ENCODE results near the gene MACF1. TPM values are rescaled to one million over a fixed set of nuclear protein-coding genes. Genes with fewer than 3 reads are reported as not detected.
"Not testable (repeated sequence)": the region's sequence is repeated elsewhere in the genome, so short reads cannot be mapped to it uniquely, and the experiment has no call there.

MACF1 gene
- total RNA-seq, 2 experiments from 2014 or later = 248 to 252 TPM

DNA sequence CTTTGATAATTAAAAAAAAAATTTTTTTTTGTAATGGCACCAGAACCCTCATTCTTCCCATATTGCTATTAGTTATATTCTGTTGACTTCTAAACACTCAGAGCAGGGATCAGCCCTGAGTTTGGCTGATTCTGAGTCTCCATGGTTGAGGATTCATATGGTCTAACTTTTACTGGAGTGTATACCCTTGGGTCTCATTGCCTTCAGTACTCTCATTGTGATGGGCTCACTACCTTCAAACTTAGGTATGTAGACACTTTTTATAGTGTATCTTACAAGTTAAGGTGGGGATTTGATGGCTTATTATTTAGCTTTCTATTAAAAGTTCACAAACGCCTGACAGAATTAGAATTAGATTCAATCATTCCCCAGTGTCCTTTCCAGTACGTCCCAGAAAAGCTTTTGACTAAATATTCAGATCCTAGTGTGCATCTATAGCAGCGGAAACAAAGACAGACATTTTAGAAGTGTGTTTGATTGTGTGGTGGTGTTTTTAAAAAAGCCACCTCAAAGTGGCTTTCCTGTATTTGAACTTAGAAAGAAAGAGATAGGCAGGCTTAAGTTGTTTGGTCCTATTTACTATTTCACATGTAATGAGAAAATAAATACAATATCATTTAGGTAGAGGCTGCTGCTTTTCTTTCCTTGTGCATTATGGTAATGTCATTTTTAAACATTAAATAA is 1.4 kb downstream of the MACF1 start:
- H3K9me3 ChIP-seq (ENCODE audit: control insufficient read depth in 1 of 2, insufficient read depth in 1 of 2, low read length in 2 of 2) = no peaks in the 10 kb centered on the region
- CTCF ChIA-PET = interaction anchor here (0.7 to 10.4 kb wide), 13 partner anchors 9 to 76 kb away, joined by 3 to 92 read pairs (median 5); no protein-coding TSS in a partner anchor
- H3K27ac ChIP-seq (ENCODE audit: low read depth in 1 of 2, low read length in 2 of 2) = peak overlapping the region; percentile 52 to 70
- Mint-ChIP-seq H3K27ac (peak overlapping the region; percentile 90), H3K9me3 (peaks cover 3% of the 10 kb centered on the region), H3K36me3 (ENCODE audit: low read depth) (peaks cover 4% of the 10 kb centered on the region), H3K4me1 (ENCODE audit: low read depth) (peaks cover 63% of the 10 kb centered on the region), H3K4me3 (peak overlapping the region; percentile 93), H3K27me3 (no peaks in the 10 kb centered on the region)
- ATAC-seq (ENCODE audit: poor library complexity) (peak; percentile 39), DNase-seq (peak in 3 of 14 experiments; percentile 47 to 65 (median 51))
- POLR2A ChIA-PET = interaction anchor here (0.6 to 4.3 kb wide), 9 partner anchors 9 to 52 kb away, joined by 3 to 86 read pairs (median 10); no protein-coding TSS in a partner anchor
- H3K27me3 ChIP-seq (ENCODE audit: control insufficient read depth in 1 of 2, insufficient read depth in 2 of 2, low read length in 2 of 2) = no peaks in the 10 kb centered on the region
- H3K36me3 ChIP-seq (ENCODE audit: insufficient read depth, low read length) = no peaks in the 10 kb centered on the region
- peak overlapping the region; percentile 56 for H3K4me3 ChIP-seq (ENCODE audit: low read length)
- intact Hi-C loops (cut with DNase I, micrococcal nuclease) = loop anchor here in 1 of 2 experiments (1.0 kb wide), 3 partner anchors 8 to 14 kb away; no protein-coding TSS in a partner anchor
- TF ChIP-seq, protein P1, sequence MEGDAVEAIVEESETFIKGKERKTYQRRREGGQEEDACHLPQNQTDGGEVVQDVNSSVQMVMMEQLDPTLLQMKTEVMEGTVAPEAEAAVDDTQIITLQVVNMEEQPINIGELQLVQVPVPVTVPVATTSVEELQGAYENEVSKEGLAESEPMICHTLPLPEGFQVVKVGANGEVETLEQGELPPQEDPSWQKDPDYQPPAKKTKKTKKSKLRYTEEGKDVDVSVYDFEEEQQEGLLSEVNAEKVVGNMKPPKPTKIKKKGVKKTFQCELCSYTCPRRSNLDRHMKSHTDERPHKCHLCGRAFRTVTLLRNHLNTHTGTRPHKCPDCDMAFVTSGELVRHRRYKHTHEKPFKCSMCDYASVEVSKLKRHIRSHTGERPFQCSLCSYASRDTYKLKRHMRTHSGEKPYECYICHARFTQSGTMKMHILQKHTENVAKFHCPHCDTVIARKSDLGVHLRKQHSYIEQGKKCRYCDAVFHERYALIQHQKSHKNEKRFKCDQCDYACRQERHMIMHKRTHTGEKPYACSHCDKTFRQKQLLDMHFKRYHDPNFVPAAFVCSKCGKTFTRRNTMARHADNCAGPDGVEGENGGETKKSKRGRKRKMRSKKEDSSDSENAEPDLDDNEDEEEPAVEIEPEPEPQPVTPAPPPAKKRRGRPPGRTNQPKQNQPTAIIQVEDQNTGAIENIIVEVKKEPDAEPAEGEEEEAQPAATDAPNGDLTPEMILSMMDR (IDR thresholded peaks at IDR 0.05) = no peak
- peaks cover 26% of the 10 kb centered on the region for H3K4me1 ChIP-seq (ENCODE audit: insufficient read depth, low read length)

DNA sequence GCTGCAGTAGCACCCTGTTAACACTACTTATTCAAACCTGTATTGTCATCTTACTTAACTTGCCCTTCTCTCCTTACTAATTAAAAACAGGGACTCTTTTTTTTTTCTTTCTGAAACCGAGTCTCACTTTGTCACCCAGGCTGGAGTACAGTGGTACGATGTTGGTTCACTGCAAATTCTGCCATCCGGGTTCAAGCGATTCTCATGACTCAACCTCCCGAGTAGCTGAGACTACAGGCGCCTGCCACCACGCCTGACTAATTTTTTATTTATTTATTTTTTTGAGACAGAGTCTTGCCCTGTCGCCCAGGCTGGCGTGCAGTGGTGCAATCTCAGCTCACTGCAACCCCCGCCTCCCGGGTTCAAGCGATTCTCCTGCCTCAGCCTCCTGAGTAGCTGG is 3.9 kb downstream of the MACF1 start:
- not testable (repeated sequence) for H3K4me3 ChIP-seq (ENCODE audit: low read length); DNase-seq; H3K9me3 Mint-ChIP-seq; H3K36me3 ChIP-seq (ENCODE audit: insufficient read depth, low read length); H3K27me3 Mint-ChIP-seq; H3K9me3 ChIP-seq (ENCODE audit: control insufficient read depth in 1 of 2, insufficient read depth in 1 of 2, low read length in 2 of 2); ATAC-seq (ENCODE audit: poor library complexity); H3K36me3 Mint-ChIP-seq (ENCODE audit: low read depth); H3K27ac ChIP-seq (ENCODE audit: low read depth in 1 of 2, low read length in 2 of 2); H3K27me3 ChIP-seq (ENCODE audit: control insufficient read depth in 1 of 2, insufficient read depth in 2 of 2, low read length in 2 of 2)
- peak overlapping the region; percentile 56 for H3K4me3 Mint-ChIP-seq
- intact Hi-C loops (cut with DNase I, micrococcal nuclease) = loop anchor here in 1 of 2 experiments (2.0 kb wide), 1 partner anchor 14 kb away; no protein-coding TSS in a partner anchor
- H3K27ac Mint-ChIP-seq = peak overlapping the region; percentile 57
- peaks cover 26% of the 10 kb centered on the region for H3K4me1 ChIP-seq (ENCODE audit: insufficient read depth, low read length)
- peaks cover 52% of the 10 kb centered on the region for H3K4me1 Mint-ChIP-seq (ENCODE audit: low read depth)
- ChIA-PET CTCF (interaction anchor here (2.6 to 10.4 kb wide), 2 partner anchors 16 to 50 kb away, joined by 7 to 92 read pairs; no protein-coding TSS in a partner anchor), POLR2A (interaction anchor here (1.4 to 4.3 kb wide), 2 partner anchors 8 to 12 kb away, joined by 3 to 70 read pairs; no protein-coding TSS in a partner anchor)

DNA sequence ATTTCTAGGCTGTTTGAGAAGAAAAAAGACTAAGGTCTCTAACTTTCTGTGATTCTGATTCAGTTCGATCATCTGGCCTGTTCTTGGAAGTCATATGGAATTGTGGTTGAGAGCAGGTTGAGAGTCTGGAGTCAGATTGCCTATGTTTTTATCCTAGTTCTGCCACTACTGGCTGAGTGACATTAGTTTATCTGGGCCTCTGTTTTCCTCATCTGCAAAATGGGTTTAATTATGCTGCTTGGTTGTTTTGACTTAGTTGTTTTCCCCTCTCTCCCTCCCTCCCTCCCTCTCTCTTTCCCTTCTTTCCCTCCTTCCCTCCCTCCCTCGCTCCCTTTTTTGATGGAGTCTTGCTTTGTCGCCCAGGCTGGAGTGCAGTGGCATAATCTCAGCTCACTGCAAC is 6.2 kb downstream of the MACF1 start:
- no peaks in the 10 kb centered on the region for H3K36me3 ChIP-seq (ENCODE audit: insufficient read depth, low read length)
- intact Hi-C loops (cut with DNase I, micrococcal nuclease) = no loop called here
- H3K27ac ChIP-seq (ENCODE audit: low read depth in 1 of 2, low read length in 2 of 2) = no peak overlapping the region
- ChIA-PET CTCF (interaction anchor here (1.9 to 10.4 kb wide), 2 partner anchors 18 to 48 kb away, joined by 4 to 92 read pairs; no protein-coding TSS in a partner anchor), POLR2A (interaction anchor here (0.6 to 1.4 kb wide), 3 partner anchors 13 to 59 kb away, joined by 3 to 4 read pairs (median 4); no protein-coding TSS in a partner anchor)
- no peak for ATAC-seq (ENCODE audit: poor library complexity)
- TF ChIP-seq, protein P1 (IDR thresholded peaks at IDR 0.05) = no peak
- Mint-ChIP-seq H3K9me3 (peaks cover 3% of the 10 kb centered on the region), H3K27me3 (no peaks in the 10 kb centered on the region), H3K4me1 (ENCODE audit: low read depth) (peaks cover 53% of the 10 kb centered on the region), H3K36me3 (ENCODE audit: low read depth) (peaks cover 4% of the 10 kb centered on the region), H3K4me3 (no peak overlapping the region), H3K27ac (peak overlapping the region; percentile 63)
- no peaks in the 10 kb centered on the region for H3K9me3 ChIP-seq (ENCODE audit: control insufficient read depth in 1 of 2, insufficient read depth in 1 of 2, low read length in 2 of 2)
- H3K4me1 ChIP-seq (ENCODE audit: insufficient read depth, low read length) = peaks cover 27% of the 10 kb centered on the region
- no peak for DNase-seq
- H3K27me3 ChIP-seq (ENCODE audit: control insufficient read depth in 1 of 2, insufficient read depth in 2 of 2, low read length in 2 of 2) = no peaks in the 10 kb centered on the region
- no peak overlapping the region for H3K4me3 ChIP-seq (ENCODE audit: low read length)
